GM21367 (cell line): ENCODE measurements around the gene ZYG11A.
A peak's percentile ranks its signal among the peaks of the same experiment; 100 is the strongest.
"Not testable (repeated sequence)": the region's sequence is repeated elsewhere in the genome, so short reads cannot be mapped to it uniquely, and the experiment has no call there.

Experiments used
- ATAC-seq: cut with Tn5 transposase; IDR thresholded peaks from one replicate; pipeline ENCODE4 v1.9.1; 2021; ENCODE audit not compliant: unreplicated experiment

ZYG11A gene

DNA sequence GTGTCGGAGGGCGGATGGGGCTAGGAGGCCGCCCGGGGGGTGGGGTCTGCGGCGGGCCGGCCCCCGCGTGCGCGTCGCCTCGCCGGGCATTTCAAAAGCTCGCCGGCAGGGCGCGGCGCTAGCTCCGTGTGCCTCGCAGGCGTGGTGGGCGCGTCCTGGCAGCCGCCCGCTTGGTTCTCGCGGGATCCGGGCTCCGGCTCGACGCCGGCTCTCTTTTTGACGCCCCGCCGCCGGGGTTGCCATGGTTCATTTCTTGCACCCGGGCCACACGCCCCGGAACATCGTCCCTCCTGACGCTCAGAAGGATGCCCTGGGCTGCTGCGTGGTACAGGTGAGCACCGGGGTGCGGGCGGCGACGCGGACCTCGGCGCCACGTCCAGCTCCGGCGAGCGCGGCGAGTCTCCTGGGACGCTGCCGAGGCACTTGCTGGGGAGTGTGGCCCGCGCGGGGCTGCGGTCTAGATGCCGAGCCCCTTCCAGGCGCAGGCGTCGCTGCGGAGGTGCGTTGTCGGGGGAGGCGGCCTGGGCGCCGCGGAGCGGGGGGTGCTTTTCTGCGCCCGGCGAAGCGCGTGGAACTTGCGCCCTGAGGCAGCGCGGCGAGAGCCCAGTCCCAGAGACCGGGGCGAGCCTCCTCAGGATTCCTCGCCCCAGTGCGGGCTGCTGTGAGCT, at the start of gene ZYG11A:
TSS of gene ZYG11A (plus strand) at position 118 of the 668 bp plus-strand sequence. CDS start at position 242, 124 bp downstream.
- peak; percentile 88 for ATAC-seq

DNA sequence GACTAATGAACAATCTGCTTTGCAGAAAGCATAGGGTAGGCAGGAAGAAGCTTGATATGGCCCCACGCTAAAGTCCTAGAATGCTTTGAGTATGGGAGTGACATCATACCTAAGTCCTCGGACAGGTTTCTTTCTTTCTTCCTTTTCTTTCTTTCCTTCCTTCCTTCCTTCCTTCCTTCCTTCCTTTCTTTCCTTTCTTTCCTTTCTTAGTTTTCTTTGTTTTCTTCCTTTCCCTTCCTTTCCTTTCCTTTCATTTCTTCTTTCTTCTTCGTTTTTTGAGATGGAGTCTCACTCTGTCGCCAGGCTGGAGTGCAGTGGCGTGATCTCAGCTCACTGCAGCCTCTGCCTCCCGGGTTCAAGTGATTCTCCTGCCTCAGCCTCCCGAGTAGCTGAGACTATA, 48.8 kb upstream of the ZYG11A start:
- ATAC-seq = not testable (repeated sequence)

DNA sequence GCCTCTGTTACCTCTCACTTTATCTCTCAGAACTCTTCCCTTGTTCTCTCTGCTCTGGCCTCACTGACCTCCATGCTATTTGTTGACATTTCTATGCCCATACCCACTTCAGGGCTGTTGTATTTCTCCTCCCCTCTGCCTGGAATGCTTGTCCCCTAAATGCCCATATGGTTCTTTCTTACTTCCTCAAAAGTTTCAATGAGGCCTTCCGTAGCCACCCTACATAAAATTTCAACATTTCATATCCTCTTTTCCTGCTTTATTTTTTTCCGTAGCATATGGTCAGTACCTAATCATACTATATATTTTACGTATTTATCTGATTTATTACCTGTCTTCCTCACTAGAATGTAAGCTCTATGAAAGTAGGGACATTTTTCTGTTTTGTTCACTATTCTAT, 47.1 kb upstream of the ZYG11A start:
- no peak for ATAC-seq

DNA sequence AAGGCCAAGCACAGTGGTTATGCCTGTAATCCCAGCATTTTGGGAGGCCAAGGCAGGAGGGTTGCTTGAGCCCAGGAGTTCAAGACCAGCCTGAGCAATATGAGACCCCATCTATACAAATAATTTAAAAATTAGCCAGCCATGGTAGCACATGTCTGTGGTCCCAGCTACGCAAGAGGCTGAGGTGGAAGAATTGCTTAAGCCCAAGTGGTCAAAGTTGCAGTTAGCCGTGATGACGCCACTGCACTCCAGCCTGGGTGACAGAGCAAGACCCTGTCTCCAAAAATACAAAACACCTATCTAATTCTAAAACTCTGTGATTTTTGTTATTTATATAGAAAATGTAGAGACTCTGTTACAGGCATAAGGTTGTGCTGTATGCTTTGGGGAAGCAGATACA, 44.2 kb upstream of the ZYG11A start:
- no peak for ATAC-seq

DNA sequence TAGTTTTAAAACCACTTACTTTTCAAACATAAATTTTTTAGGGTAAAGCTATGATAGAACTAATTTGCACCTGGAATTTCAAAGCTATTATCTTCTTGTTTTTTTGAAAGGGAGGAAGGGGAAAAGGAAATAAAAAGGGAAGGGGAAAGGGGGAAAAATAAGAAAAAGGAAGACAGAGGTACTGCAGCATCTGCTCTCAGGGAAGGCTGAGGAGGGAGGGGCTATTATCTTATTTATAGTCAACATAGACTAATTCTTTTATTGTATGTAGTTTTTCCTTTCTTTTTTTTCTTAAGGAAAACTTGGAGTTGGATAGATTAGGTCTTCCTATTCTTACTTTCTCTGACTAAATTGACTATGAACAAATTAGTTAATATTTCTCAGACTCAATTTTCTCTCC, 41.5 kb upstream of the ZYG11A start:
- ATAC-seq = no peak

DNA sequence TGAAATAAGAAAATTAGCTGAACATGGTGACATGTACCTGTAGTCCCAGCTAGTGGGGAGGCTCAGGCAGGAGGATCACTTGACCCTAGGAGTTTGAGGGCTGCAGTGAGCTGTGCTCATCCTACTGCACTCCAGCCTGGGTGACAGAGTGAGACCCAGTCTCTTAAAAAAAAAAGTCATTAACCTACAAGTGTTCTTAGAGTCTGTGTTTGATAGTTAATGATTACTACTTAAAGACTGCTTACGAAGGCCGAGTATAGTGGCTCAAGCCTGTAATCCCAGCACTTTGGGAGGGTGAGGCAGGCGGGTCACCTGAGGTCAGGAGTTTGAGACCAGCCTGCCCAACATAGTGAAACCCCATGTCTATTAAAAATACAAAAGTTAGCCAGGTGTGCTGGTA, 38.5 kb upstream of the ZYG11A start:
- not testable (repeated sequence) for ATAC-seq

DNA sequence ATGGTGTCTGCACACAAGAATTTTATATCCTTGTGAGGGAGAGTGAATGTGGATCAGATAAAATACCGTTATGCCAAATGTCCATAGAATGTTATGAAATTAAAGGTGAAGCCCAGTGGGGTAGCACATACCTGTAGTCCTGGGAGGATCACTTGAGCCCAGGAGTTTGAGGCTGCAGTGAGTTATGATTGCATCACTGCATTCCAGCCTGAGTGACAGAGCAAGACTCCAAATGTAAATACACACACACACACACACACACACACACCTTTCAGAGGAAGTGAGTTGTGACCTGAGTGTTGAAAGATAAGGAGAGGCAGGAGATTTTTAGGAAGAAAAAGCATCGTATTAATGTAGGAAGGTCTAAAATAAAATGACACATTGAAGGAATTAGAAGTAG, 28.1 kb upstream of the ZYG11A start:
- ATAC-seq = no peak

DNA sequence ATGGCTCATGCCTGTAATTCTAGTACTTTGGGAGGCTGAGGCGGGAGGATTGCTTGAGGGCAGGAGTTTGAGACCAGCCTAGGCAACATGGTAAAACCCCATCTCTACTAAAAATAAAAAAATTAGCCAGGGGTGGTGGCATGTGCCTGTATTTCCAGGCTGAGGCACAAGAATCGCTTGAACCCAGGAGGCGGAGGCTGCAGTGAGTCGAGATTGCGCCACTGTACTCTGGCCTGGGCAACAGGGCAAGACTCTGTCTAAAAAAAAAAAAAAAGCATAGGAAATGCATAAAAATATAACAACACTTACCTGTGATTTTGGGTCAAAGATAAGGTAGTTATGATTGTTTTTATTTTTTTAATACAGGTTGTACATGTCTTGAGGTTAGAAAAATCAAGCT, 21.7 kb upstream of the ZYG11A start:
- not testable (repeated sequence) for ATAC-seq

DNA sequence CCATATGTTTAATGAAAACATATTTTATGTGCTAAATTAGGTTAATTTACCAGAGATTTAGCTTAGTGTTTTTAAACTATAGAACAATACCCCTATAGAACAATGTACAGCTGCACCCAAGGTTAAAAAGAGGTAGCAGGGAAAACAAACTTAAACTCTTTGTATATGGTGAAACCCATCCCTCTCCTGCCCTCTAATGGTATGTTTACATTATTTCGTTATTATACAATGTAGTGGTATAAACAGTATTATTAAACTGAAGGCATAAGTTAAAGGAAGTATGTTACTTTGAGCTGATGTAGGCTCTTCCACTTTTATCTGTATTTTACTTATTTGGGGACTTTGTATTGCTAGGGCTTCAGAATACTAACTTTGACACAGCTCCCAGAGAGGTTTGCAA, 16.7 kb upstream of the ZYG11A start:
- no peak for ATAC-seq

DNA sequence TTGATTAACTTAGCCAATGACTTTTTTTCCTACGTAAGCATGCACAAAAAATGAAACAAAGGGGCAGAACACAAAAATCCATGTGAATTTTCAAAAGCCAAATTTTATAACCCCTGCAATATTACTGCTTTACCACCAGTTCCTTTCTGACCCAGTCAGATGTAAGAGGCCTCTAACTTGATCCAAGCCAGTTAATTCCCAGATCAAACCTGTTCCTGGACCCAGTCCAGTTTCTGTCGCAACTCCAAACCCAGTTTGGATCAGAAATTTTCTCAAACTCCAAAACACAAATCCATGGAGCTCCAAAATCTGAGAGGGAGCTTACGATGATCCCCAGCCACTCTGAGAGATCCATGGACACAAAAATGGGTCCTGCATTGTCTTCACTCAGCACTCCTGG, 7.8 kb upstream of the ZYG11A start:
- ATAC-seq = no peak

DNA sequence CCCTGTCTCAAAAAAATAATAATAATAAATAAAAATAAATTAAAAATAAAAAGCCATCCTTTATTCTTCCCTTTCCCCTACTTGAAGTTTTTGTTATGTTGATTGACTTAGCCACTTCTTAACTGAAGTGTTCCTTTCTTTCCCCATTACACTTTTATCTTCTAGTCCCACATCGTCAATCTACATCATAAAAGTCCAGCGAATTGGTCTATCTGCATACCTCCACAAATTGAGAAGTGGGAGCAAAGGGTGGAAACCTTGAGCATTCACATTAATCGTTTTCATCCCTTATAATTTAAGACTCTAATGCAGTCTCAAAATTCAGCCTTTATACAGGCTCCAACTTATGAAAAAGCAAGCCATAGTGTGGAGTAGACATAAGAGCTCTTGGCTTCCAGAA, 6.5 kb upstream of the ZYG11A start:
- ATAC-seq = no peak

DNA sequence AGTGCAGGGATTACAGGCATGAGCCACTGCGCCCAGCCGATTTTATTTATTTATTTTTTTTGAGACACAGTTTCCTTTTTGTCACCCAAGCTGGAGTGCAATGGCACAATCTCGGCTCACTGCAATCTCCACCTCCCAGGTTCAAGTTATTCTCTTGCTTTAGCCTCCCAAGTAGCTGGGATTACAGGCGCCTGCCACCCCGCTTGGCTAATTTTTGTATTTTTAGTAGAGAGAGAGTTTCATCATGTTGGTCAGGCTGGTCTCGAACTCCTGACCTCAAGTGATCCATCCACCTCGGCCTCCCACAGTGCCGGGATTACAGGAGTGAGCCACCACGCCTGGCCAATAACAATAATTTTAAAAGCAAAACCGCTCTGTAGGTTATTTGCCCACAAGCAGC, 3.4 kb upstream of the ZYG11A start:
- ATAC-seq = not testable (repeated sequence)

DNA sequence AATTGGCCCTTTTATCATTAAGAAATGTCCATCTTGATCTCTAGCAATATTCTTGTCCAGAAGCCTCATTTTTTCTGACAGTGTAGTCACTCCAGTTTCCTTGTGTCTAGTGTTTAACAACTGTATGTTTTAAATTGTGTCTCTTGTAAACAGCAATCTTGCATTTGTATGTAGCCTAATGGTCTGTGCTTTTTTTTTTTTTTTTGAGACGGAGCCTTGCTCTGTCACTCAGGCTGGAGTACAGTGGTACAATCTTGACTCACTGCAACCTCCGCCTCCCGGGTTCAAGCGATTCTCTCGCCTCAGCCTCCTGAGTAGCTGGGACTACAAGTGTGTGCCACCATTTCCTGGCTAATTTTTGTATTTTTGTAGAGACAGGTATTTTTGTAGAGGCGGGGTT, 2.6 kb downstream of the ZYG11A start:
- not testable (repeated sequence) for ATAC-seq

DNA sequence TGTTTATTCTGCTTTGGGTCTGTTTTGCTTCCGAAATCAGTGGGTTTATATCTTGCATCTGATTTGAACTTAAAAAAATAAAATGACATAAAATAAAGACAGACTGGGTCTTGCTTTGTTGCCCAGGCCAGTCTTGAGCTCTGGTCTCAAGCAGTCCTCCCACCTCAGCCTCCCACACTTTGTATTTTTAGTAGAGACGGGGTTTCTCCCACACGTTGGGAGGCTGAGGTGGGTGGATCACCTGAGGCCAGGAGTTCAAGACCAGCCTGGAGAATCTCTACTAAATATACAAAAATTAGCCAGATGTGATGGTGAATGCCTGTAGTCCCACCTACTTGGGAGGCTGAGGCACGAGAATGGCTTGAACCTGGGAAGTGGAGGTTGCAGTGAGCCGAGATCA, 5.9 kb downstream of the ZYG11A start:
- no peak for ATAC-seq

DNA sequence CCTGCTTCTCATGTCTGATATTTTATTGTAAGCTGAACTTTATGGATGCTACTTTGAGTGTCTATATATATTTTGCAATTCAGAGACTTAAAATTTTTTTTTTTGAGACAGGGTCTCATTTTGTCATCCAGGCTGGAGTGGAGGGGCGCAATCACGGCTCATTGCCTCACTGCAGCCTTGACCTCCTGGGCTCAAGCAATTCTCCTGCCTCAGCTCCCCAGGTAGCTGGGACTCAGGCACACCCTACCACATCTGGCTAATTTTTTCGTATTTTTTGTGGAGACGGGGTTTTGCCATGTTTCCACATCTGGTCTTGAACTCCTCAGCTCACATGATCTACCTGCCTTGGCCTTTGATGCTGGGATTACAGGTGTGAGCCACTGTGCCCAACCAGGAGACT, 8.4 kb downstream of the ZYG11A start:
- no peak for ATAC-seq

DNA sequence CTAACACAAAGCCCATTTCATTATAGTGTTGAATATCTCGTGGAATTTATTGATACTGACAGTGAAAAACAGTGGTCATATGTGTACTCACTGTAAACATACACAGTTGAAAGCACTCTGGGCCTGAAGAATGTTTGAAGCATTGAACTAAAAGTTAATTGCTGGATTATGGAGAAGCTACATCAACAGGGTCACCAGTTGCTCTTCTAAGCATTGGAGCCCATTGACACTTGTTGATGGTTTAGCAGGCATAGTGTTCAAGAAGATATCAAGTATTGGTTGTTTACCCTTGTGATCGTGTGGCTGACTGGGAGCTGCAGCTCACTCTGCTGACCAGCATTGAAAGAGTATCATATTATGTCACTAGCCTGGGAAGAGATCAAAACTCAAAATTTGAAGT, 10.3 kb downstream of the ZYG11A start:
- no peak for ATAC-seq

DNA sequence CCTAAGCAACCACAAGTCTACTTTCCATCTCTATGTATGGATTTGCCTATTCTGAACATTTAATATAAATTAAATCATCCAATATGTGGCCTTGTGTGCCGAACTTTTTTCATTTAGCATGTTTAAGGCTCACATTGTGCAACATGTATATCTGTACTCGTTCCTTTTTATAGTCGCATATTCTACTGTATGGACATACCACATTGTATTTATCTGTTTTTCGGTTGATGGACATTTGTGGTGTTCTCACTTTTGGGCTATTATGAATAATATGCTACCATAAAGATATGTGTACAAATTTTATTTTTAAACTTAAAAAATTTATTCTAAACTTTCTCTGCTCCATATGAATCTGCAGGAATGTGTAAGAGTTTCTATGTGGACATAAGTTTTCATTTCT, 13.0 kb downstream of the ZYG11A start:
- ATAC-seq = no peak

DNA sequence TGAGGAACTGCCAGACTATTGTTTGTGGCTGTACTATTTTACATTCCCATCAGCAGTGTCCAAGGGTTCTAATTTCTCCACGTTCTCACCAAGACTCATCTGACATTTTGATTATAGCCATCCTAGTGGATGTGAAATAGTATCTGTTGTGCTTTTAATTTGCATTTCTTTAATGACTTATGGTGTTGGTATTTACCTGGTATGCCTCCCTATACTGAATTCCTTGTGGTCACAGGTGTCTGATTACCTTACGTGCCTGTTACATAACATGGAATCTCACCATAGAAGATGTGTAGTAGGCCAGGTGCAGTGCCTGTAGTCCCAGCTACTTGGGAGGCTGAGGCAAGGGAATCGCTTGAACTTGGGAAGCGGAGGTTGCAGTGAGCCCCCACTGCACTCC, 13.5 kb downstream of the ZYG11A start:
- no peak for ATAC-seq

DNA sequence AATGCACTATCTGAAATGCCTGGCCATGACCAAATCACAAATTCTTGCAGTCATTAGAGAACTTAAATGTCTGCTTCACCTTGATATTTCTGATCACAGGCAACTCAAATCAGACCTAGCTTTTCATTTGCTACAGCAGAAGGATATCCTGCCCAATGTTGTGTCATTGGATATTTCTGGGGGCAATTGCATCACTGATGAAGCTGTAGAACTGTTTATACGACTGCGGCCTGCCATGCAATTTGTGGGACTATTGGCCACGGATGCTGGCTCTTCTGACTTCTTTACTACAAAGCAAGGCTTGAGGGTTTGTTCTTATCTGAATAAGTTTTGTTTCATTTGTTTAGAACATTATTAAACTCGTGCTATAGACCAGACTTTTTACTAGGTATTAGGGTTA, 14.9 kb downstream of the ZYG11A start:
- no peak for ATAC-seq

DNA sequence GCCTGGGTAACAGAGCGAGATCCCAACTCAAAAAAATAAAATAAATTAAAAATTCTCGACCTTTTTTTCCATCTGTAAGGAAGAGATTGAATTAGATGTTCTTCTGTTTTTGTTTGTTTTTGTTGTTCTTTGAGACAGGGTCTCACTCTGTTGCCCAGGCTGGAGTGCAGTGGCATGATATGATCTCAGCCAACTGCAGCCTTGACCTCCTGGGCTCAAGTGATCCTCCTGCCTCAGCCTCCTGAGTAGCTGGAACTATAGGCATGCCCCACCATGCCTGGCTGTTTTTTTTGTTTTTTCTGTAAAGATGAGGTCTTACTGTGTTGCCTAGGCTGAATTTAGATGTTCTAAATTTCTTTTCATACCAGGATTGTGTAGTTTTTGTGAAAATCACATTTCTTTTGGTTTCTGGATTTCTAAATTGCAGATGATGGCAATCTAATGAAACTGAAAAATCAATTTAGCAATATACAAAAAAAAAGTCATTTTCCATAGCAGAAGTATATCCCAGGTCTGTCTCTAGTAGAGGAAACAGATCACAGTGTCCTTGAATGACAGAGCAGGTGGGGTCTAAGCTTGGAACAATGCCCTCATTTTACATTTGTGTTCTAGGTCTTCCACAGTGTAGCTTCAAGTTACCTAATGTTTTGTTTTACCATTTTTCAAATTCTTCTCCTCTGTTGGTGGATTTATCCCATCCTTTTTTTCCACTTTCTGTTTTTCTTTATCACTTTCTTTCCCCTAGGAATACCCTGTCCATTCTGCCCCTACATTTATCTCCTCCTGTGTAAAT, 20.3 kb downstream of the ZYG11A start:
- no peak for ATAC-seq

DNA sequence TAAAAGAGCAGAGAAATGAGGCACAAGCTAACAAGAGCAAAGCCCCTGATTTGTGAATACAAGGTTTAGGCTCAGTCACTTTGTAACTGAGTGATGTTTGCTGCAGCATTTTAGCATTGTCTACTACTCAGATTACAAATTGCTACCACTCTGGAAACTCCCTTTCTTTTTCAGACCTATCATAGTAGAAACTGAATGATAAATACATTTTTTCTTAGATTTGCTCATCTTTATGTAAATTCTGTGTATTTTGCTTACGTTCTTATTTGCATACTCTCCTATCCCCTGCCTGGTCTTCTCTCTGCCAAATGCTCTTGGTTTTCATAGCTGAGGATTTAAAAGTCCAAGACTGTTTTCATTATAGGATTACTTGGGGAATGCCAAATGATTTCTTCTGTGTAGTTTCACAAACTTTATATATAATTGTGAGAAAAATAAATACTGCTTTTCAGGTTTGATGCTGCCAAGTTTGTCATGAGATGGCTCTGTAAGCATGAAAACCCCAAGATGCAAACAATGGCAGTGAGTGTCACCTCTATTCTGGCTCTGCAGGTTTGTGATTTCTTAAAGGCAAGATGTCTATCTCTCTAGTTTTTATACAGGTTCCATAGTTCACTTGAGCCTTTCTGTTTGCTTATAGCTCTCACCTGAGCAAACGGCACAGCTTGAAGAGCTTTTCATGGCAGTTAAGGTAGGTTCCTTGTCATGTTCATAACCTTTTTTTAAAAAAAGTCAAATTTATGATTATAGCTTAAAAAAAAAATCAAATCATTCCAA, 24.7 kb downstream of the ZYG11A start:
- peak; percentile 84 for ATAC-seq

DNA sequence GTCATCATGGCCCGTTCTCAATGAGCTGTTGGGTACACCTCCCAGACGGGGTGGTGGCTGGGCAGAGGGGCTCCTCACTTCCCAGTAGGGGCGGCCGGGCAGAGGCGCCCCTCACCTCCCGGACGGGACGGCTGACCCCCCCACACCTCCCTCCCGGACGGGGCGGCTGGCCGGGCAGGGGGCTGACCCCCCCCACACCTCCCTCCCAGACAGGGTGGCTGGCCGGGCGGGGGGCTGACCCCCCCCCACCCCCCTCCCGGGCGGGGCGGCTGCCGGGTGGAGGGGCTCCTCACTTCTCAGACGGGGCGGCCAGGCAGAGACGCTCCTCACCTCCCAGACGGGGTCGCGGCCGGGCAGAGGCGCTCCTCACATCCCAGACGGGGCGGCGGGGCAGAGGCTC, 27.2 kb downstream of the ZYG11A start:
- not testable (repeated sequence) for ATAC-seq
